HG02571 (cell line): Measurements from ENCODE around the gene GIPC2.

Experiments
- ATAC-seq: cut with Tn5 transposase; IDR thresholded peaks from one replicate; pipeline ENCODE4 v1.9.1; 2021; ENCODE audit warnings: mild to moderate bottlenecking, moderate library complexity; ENCODE audit not compliant: unreplicated experiment

The GIPC2 gene

GRCh38 chr1:78035121-78035520 lies 10.6 kb upstream of the GIPC2 start:
- no peak for ATAC-seq

DNA sequence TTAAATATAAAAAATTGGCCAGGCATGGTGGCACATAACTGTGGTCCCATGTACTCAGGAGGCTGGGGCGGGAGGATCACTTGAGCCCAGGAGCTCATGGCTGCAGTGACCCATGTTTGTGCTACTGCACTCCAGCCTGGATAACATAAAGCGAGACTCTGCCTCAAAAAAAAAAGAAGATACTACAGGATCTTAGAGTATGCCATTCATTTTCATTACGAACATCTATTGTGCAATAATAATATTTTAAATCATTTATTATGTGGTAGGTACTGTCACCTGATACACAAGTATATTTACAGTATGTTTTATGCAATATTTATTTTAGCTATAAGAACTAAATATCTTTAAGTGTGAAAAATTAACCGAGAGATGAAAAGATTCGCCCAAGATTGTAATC lies 9.3 kb upstream of the GIPC2 start:
- no peak for ATAC-seq

DNA sequence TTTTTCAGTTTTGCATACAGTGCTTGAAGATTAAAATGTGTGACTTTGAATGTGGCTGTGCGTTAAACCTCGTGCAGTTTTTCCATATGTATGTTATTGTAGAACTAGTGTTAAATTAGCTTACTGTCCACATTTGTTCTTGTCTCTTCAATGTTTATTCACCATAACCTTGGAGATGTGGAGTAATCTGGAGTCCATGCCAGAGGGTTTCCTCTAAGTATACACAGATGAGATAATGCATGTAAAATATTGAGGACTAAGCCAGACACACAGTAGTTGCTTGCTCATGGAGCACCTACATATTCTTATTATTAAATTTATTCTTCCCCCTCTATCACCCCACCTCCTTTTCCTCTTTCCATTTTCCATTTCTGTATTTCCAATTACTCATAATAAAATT lies 7.7 kb upstream of the GIPC2 start:
- ATAC-seq = no peak

DNA sequence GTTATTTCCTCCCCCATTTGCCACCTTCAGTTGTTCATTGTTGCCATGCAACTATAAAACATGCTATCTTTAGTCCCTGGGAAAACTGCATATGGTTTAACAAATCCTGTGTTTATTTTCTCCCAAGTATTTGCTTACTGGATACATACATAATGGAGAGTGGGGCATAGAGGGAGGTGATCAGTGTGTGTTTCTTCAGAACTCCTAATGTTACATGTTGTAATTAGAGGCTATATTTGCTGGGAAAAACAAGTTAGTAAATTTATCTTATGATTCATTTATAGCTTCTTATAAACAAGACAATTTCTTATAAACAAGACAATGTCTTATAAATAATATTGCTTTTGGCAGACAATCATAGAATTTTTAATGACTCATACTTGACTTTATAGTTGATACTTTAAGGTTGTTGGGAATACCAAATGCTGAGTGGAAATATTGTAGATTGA lies 7.3 kb upstream of the GIPC2 start:
- ATAC-seq = no peak

DNA sequence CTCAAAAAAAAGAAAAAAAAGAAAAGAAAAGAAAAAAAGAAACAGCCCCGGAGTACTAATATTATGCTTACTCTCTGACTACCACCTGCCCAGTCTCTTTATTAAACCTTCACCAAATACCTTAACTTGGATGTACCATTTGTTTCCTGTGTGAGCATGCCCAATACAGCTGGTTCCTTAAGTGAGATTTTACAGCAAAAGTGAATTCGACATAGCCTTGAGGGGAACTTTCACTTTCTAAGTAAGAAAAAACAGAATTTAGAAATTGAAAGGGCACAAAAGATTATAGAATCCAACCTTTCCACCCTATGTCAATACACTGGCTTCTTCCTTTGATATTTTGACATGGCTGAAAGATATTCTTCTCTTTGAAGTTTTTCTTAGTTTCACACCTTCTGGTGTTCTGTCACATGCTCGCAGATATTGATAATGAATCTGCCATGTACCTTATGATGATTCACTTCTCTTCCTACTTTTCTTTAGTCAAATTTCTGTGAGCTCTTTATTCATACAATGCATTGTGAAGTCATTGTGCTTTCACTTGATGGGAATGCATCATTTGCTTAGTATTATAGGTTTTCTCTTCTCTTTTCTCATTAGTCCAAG lies 5.2 kb upstream of the GIPC2 start:
- ATAC-seq = no peak

DNA sequence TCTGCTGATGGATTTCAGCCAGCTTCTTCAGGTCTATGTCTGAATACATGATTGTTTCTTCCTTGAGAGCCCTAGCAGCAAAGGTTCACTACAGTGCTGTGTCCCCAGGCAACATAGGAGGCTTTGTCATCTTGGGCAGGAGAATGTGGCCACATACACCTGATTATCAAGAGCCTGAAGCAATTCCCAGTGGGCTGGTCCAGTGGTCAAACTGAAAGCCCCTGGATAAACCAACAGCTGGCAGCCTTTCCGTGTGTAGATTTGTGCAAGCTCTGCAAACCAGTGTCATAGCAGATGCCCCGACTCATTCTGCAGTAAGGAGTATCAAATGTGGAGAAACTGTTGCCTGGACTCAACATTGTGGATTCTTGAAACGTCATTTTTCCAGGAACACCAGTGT lies 2.3 kb upstream of the GIPC2 start:
- no peak for ATAC-seq

GRCh38 chr1:78044796-78045562 lies 787 bp upstream of the GIPC2 start:
- no peak for ATAC-seq

DNA sequence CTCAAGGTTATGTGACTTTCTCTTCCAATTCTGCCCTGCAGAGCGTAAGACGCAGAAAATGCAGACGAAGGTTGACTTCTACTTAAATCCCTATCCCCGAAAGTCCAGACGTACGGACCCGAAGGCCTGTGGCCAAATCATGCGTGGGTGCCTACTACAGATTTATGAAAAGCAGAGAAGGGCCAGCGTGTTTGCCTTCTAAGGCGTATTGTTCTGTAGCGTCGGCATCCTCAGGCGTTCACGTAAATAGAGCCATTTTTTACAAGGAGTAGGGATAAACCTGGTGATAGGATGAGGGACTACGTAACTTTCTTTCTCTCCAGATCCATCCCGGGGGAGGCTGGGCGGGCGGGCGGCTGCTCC lies 222 bp upstream of the GIPC2 start:
- no peak for ATAC-seq

DNA sequence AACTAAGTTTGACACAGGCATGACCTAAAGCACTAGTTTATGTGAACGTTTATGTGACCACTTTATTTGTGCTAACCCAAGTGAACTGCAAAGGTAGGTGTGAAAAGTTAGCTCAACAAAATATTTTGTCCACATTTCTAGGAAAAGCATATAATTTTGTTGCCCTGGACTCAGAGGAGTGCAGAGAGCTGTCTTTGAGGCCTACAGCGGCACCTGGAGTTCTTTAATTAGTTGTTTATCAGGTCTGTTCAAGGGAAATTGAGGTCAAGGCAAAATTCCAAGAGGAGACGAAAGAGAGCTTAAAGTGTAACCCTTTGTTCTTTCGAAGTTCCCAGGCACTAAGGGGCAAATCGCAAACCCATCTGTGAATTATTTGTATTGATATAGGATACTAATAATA lies 1.3 kb downstream of the GIPC2 start:
- ATAC-seq = no peak

- ATAC-seq = no peak
These were observed 1.9 kb downstream of the GIPC2 start for GRCh38 chr1:78047631-78048030.

- no peak for ATAC-seq
These were observed 2.7 kb downstream of the GIPC2 start for GRCh38 chr1:78048446-78048845.

GRCh38 chr1:78049396-78049795 lies 3.6 kb downstream of the GIPC2 start:
- no peak for ATAC-seq

- ATAC-seq = no peak
These were observed 5.2 kb downstream of the GIPC2 start for GRCh38 chr1:78051005-78051404.

- ATAC-seq = no peak
These were observed 7.1 kb downstream of the GIPC2 start for GRCh38 chr1:78052685-78053405.

DNA sequence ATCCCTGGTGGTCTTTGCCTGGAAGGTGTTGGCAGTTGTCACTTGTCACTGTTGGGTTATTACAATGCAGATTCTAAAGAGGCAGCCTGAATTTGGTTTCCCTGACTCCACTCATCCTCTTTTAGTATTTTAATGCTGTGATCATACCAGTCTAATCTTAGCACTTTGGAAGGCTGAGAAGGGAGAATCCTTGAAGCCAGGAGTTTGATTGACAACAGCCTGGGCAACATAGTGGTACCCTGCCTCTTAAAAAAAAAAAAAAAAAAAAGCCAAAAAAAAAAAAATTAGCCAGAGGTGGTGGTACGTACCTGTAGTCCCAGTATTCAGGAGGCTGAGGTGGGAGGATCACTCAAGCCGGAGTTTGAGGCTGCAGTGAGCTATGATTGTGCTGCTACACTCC lies 7.7 kb downstream of the GIPC2 start:
- ATAC-seq = no peak

DNA sequence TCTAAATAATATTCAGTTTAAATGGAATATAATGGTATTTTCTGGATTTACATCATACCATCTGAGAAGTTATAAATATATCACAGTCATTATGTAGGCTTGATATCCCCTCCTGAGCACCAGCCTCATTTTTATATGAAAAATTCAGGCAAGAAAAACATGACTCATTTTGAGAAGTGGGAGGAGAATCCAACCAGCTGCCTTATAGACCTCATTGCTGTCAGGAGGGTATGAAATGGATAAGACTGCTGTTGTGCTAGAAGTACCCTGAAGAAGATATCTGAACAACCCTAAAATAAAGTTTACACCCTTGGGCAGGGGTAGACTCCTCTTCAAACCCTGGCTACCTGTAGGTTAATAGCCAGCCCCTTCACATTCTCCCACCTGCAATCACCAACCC lies 8.8 kb downstream of the GIPC2 start:
- ATAC-seq = no peak

- no peak for ATAC-seq
These were observed 9.2 kb downstream of the GIPC2 start for GRCh38 chr1:78054972-78055371.

- ATAC-seq = no peak
These were observed 9.9 kb downstream of the GIPC2 start for GRCh38 chr1:78055565-78056132.

DNA sequence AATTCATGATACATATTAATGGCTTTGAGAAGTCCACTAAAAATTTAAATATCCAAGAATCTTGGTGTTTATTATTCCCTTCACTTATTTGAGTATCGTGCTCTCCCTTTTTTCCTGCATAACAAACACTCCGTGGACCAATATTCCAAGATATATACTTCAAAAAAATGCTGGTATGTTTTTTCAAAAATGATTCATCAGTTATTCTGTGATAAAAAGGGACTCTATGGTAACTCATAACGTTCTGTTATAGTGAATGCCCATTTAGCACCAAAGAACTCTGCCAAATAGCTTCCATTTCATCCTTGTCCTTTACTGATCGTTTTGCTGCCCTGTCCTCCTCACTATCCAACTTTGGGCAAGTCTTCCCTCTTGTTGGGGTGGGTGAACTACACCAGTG lies 12.9 kb downstream of the GIPC2 start:
- ATAC-seq = no peak

- ATAC-seq = peak; percentile 61
These were observed 15.2 kb downstream of the GIPC2 start for GRCh38 chr1:78060857-78061563.

- no peak for ATAC-seq
These were observed 16.2 kb downstream of the GIPC2 start for GRCh38 chr1:78061825-78062523.
